Measurements from ENCODE around the gene TMEM135.
"Not testable (repeated sequence)": the region's sequence is repeated elsewhere in the genome, so short reads cannot be mapped to it uniquely, and the experiment has no call there.

The TMEM135 gene

GRCh38 chr11:87150936-87151335 lies 113.2 kb downstream of the TMEM135 start:
- no peak overlapping the region for H3K4me3 ChIP-seq (ENCODE audit: low read depth, low read length)
- no peak for DNase-seq (ENCODE audit: low read depth)
- TF ChIP-seq CTCF (IDR thresholded peaks at IDR 0.05; ENCODE audit: control insufficient read depth, extremely low read depth, insufficient read depth) = no peak

GRCh38 chr11:87154246-87154645 lies 116.5 kb downstream of the TMEM135 start:
- no peak for DNase-seq (ENCODE audit: low read depth)
- H3K4me3 ChIP-seq (ENCODE audit: low read depth, low read length) = no peak overlapping the region
- TF ChIP-seq CTCF (IDR thresholded peaks at IDR 0.05; ENCODE audit: control insufficient read depth, extremely low read depth, insufficient read depth) = no peak

- DNase-seq (ENCODE audit: low read depth) = no peak
- TF ChIP-seq CTCF (IDR thresholded peaks at IDR 0.05; ENCODE audit: control insufficient read depth, extremely low read depth, insufficient read depth) = no peak
- no peak overlapping the region for H3K4me3 ChIP-seq (ENCODE audit: low read depth, low read length)
Measured at GRCh38 chr11:87156970-87157369, 119.2 kb downstream of the TMEM135 start.

DNA sequence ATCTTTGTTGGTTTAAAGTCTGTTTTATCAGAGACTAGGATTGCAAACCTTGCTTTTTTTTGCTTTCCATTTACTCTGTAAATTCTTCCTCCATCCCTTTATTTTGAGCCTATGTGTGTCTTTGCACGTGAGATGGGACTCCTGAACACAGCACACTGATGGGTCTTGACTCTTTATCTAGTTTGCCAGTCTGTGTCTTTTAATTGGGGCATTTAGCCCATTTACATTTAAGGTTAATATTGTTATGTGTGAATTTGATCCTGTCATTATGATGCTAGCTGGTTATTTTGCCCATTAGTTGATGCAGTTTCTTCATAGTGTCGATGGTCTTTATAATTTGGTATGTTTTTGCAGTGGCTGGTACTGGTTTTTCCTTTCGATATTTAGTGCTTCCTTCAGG lies 131.3 kb downstream of the TMEM135 start:
- not testable (repeated sequence) for DNase-seq (ENCODE audit: low read depth); H3K4me3 ChIP-seq (ENCODE audit: low read depth, low read length)

- no peak overlapping the region; the same call in 1 of the 2 replicates for H3K4me3 ChIP-seq (ENCODE audit: low read depth, low read length)
- TF ChIP-seq CTCF (IDR thresholded peaks at IDR 0.05; ENCODE audit: control insufficient read depth, extremely low read depth, insufficient read depth) = no peak
- DNase-seq (ENCODE audit: low read depth) = peak; percentile 75
Measured at GRCh38 chr11:87173185-87174039, 135.7 kb downstream of the TMEM135 start.

DNA sequence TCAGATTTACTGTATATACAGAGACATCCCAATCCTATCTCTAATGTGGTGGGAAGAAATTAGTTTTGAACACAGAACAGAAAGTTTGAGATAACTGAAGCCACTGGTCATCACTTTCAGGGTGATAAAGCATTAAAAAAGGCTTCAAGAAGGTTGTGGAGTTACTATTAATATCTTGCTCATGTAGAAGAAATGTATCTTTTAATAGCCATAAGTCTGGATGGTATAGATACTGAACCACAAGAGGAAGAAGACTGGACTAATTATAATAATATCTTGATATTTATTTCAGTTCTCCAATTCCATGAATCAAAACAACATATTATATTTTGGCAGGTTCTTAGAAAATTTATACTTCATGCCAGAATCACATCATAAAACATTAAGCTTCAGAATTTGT lies 137.1 kb downstream of the TMEM135 start:
- no peak for DNase-seq (ENCODE audit: low read depth)
- no peak overlapping the region for H3K4me3 ChIP-seq (ENCODE audit: low read depth, low read length)
- no peak for TF ChIP-seq CTCF (IDR thresholded peaks at IDR 0.05; ENCODE audit: control insufficient read depth, extremely low read depth, insufficient read depth)

DNA sequence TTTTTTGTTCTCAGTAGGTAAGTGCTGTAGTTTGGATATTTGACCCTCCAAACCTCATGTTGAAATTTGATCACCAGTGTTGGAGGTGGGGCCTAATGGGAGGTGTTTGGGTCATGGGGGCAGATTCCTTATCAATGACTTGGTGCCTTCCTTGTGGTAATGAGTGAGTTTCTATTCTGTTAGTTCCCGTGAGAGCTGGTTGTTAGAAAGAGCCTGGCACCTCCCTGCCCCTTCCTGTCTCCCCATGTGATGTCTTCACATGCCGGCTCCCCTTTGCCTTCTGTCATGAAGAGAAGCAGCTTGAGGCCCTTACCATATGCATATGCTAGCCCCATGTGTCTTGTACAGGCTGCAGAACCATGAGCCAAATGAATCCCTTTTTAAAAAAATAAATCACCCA lies 138.3 kb downstream of the TMEM135 start:
- no peak for DNase-seq (ENCODE audit: low read depth)
- no peak overlapping the region for H3K4me3 ChIP-seq (ENCODE audit: low read depth, low read length)
- no peak for TF ChIP-seq CTCF (IDR thresholded peaks at IDR 0.05; ENCODE audit: control insufficient read depth, extremely low read depth, insufficient read depth)
